Brain microvascular endothelial cell (primary cell): ENCODE data around the gene BACH2.
A peak's percentile ranks its signal among the peaks of the same experiment; 100 is the strongest.

Source experiments
- DNase-seq: peaks from one replicate; pipeline ENCODE4 v3.0.0-alpha.2; 2020
- H3K27ac ChIP-seq: fragments of 250-450 bp; sonication (Bioruptor Pico); 2 replicates; pipeline ENCODE4 v1.5.1; 2020; ENCODE audit warnings: mild to moderate bottlenecking, moderate library complexity
- H3K27me3 ChIP-seq: fragments of 250-450 bp; sonication (Bioruptor Pico); replicated peaks from 2 replicates; pipeline ENCODE4 v1.5.1; 2020; ENCODE audit warnings: mild to moderate bottlenecking
- H3K36me3 ChIP-seq: fragments of 250-450 bp; sonication (Bioruptor Pico); replicated peaks from 2 replicates; pipeline ENCODE4 v1.5.1; 2020; ENCODE audit warnings: mild to moderate bottlenecking
- H3K4me3 ChIP-seq: 2 replicates; pipeline ENCODE4 v1.5.1; 2011; ENCODE audit warnings: low read depth, mild to moderate bottlenecking, control low read depth, low read length, moderate library complexity
- CTCF ChIP-seq: IDR thresholded peaks from 2 replicates; pipeline ENCODE4 v1.5.1; 2011; ENCODE audit warnings: low read depth, mild to moderate bottlenecking, moderate library complexity, low read length, control low read depth, inconsistent platforms; ENCODE audit errors: missing control alignments
- in situ Hi-C: cut with HindIII; loops from 2 replicates; pipeline ENCODE4 v1.10.0; 2017; ENCODE audit warnings: low sequenced_read_pairs, low pct_ligation_motif_present

BACH2 gene

GRCh38 chr6:89970609-89971337, 325.9 kb downstream of the BACH2 start:
- DNase-seq, result peak; percentile 29

GRCh38 chr6:89970072-89970471, 326.6 kb downstream of the BACH2 start:
- H3K36me3 ChIP-seq, result no peaks in the 10 kb centered on the region
- no peaks in the 10 kb centered on the region for H3K27me3 ChIP-seq
- H3K4me3 ChIP-seq, result no peak overlapping the region
- peak; percentile 23 for TF ChIP-seq CTCF
- in situ Hi-C loops, result no loop called here
- no peak for DNase-seq
- H3K27ac ChIP-seq, result no peak overlapping the region

More at GRCh38 chr6:89970609-89971337, 325.9 kb downstream of the BACH2 start:
- no peaks in the 10 kb centered on the region for H3K36me3 ChIP-seq
- no peak overlapping the region for H3K4me3 ChIP-seq
- in situ Hi-C loops, result no loop called here
- peaks cover 4% of the 10 kb centered on the region for H3K27me3 ChIP-seq
- peak; percentile 78 for TF ChIP-seq CTCF
- H3K27ac ChIP-seq, result no peak overlapping the region

GRCh38 chr6:89966913-89967312, 329.7 kb downstream of the BACH2 start:
- H3K4me3 ChIP-seq, result no peak overlapping the region
- H3K27ac ChIP-seq, result no peak overlapping the region
- TF ChIP-seq CTCF, result no peak
- in situ Hi-C loops, result no loop called here
- H3K27me3 ChIP-seq, result no peaks in the 10 kb centered on the region
- no peak for DNase-seq
- H3K36me3 ChIP-seq, result no peaks in the 10 kb centered on the region

GRCh38 chr6:89966228-89966544, 330.5 kb downstream of the BACH2 start:
- Histone ChIP-seq H3K27me3 (no peaks in the 10 kb centered on the region), H3K27ac (no peak overlapping the region), H3K36me3 (no peaks in the 10 kb centered on the region), H3K4me3 (no peak overlapping the region)
- no peak for TF ChIP-seq CTCF
- in situ Hi-C loops, result no loop called here
- DNase-seq, result no peak

GRCh38 chr6:89965441-89966227, 331.0 kb downstream of the BACH2 start:
- H3K4me3 ChIP-seq, result no peak overlapping the region
- in situ Hi-C loops, result no loop called here
- no peaks in the 10 kb centered on the region for H3K36me3 ChIP-seq
- H3K27ac ChIP-seq, result no peak overlapping the region
- no peaks in the 10 kb centered on the region for H3K27me3 ChIP-seq
- DNase-seq, result no peak
- no peak for TF ChIP-seq CTCF

GRCh38 chr6:89963391-89963790, 333.3 kb downstream of the BACH2 start:
- DNase-seq, result no peak
- in situ Hi-C loops, result no loop called here
- no peak overlapping the region for H3K4me3 ChIP-seq
- no peak for TF ChIP-seq CTCF
- H3K27ac ChIP-seq, result no peak overlapping the region
- H3K27me3 ChIP-seq, result no peaks in the 10 kb centered on the region
- no peaks in the 10 kb centered on the region for H3K36me3 ChIP-seq
